ENCODE results near the gene OPRD1.
"Not testable (repeated sequence)": the region's sequence is repeated elsewhere in the genome, so short reads cannot be mapped to it uniquely, and the experiment has no call there.

OPRD1 gene

DNA sequence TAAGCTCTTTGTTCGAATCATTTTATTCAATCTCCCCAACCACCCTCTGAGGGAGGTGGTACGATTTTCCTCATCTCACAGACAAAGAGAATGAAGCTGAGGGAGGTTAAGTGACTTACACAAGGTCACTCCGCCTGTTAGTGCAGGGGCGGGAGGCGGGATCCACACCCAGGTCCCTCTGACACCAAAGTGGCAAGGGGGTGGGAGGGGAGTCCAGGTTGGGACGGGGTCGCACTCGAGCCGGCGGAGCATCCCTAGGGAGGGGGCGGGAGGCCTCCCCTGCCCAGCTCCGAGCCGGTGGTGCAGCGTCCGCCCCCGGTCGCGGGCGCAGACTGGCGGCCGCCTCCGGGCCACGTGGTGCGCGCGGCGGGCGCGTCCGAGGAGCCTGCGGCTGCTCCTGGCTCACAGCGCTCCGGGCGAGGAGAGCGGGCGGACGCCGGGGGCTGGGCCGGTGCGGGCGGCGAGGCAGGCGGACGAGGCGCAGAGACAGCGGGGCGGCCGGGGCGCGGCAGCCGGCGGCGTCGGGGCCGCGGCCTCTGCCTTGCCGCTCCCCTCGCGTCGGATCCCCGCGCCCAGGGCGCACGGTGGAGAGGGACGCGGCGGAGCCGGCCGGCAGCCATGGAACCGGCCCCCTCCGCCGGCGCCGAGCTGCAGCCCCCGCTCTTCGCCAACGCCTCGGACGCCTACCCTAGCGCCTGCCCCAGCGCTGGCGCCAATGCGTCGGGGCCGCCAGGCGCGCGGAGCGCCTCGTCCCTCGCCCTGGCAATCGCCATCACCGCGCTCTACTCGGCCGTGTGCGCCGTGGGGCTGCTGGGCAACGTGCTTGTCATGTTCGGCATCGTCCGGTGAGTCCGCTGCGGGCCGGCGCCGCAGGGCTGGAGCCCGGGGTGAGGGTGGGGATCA lies at the start of gene OPRD1:
Gene OPRD1 (plus strand): TSS at position 405 of the 903 bp plus-strand sequence. CDS start 214 bp downstream, at position 619.
- DNase-seq (ENCODE audit: low read depth): no peak
- H3K4me3 ChIP-seq (ENCODE audit: low read length): no peak within 1 kb of the TSS
- TF ChIP-seq, protein P1, sequence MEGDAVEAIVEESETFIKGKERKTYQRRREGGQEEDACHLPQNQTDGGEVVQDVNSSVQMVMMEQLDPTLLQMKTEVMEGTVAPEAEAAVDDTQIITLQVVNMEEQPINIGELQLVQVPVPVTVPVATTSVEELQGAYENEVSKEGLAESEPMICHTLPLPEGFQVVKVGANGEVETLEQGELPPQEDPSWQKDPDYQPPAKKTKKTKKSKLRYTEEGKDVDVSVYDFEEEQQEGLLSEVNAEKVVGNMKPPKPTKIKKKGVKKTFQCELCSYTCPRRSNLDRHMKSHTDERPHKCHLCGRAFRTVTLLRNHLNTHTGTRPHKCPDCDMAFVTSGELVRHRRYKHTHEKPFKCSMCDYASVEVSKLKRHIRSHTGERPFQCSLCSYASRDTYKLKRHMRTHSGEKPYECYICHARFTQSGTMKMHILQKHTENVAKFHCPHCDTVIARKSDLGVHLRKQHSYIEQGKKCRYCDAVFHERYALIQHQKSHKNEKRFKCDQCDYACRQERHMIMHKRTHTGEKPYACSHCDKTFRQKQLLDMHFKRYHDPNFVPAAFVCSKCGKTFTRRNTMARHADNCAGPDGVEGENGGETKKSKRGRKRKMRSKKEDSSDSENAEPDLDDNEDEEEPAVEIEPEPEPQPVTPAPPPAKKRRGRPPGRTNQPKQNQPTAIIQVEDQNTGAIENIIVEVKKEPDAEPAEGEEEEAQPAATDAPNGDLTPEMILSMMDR (conservative IDR thresholded peaks at IDR 0.05; ENCODE audit: low read depth, low read length): no peak

DNA sequence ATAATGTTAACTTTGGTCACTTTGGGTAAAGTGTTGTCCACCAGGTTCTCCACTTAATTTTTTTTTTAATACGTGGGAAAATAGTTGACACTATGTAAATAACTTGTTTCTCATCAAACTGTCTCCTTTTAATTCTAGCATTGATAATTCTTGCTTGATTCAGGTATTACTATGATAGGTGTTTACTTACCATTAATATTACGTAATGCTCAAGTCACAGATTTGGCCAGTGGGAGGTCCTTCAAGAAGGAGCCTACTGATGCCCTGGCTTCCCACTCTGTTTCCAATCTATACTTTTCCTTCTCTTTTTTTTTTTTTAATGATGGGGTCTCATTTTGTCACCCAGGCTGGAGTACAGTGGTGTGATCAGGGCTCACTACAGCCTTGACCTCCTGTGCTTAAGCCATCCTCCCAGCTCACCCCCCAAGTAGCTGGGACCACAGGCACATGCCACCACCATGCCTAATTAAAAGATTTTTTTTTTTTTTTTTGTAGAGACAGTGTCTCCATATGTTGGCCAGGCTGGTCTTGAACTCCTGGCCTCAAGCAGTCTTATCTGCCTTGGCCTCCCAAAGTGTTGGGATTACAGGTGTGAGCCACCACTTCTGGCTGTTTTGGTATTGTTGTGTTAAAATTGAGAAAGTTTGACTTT lies 45.3 kb upstream of the OPRD1 start:
- TF ChIP-seq, protein P1 (conservative IDR thresholded peaks at IDR 0.05; ENCODE audit: low read depth, low read length): no peak
- DNase-seq (ENCODE audit: low read depth): no peak
- H3K4me3 ChIP-seq (ENCODE audit: low read length): no peak overlapping the region

DNA sequence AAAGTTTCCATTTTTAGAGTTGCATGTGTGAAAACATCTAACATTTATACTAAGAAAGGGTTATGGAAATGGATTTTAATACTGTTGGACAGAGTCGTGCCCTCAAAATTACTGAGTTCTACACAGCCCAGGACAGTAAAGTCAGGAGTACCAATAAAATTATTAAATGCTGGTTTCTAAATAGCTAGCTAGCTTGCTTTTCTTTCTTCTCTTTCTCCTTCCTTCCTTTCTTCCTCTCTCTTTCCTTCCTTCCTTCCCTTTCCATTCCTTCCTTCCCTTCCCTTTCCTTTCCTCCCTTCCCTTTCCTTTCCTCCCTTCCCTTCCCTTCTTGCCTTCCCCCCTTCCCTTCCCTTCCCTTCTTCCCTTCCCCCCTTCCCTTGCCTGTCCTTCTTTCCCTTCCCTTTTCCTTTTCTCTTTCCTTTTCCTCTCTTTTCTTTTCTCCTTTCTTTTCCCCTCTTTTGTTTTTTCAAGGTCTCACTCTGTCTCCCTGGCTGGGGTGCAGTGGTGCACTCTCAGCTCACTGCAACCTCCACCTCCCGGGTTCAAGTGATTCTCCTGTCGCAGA lies 41.3 kb upstream of the OPRD1 start:
- TF ChIP-seq, protein P1 (conservative IDR thresholded peaks at IDR 0.05; ENCODE audit: low read depth, low read length): no peak
- DNase-seq (ENCODE audit: low read depth): no peak
- no peak overlapping the region for H3K4me3 ChIP-seq (ENCODE audit: low read length)

DNA sequence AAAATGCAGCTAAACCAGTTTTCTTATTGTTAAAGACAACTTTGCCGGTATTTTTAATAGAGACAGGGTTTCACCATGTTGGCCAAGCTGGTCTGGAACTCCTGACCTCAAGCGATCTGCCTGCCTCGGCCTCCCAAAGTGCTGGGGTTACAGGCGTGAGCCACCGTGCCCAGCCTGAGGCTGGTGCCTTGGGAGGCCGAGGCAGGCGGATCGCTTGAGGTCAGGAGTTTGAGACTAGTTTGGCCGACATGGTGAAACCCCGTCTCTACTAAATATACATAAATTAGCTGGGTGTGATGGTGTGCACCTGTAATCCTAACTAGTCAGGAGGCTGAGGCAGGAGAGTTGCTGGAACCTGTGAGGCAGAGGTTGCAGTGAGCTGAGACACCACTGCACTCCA lies 40.0 kb upstream of the OPRD1 start:
- H3K4me3 ChIP-seq (ENCODE audit: low read length); DNase-seq (ENCODE audit: low read depth): not testable (repeated sequence)

DNA sequence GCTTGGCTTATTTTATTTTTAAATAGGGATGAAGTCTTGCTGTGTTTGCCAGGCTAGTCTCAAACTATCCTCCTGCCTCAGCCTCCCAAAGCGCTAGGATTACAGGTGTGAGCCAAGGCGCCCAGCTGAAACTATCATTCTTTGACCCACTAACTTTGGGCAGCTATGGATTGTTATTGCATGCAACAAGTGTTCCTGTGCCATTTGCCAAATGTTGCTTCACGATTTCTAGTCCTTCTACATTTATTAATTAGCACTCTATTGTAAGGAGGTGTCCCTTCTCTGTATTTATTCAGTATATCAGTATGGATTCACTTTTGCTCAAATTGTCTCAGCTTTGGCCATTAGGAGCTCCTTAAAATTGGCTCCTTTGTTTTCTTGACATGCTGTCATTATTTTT lies 38.9 kb upstream of the OPRD1 start:
- TF ChIP-seq, protein P1 (conservative IDR thresholded peaks at IDR 0.05; ENCODE audit: low read depth, low read length): no peak
- DNase-seq (ENCODE audit: low read depth): no peak
- H3K4me3 ChIP-seq (ENCODE audit: low read length): no peak overlapping the region

DNA sequence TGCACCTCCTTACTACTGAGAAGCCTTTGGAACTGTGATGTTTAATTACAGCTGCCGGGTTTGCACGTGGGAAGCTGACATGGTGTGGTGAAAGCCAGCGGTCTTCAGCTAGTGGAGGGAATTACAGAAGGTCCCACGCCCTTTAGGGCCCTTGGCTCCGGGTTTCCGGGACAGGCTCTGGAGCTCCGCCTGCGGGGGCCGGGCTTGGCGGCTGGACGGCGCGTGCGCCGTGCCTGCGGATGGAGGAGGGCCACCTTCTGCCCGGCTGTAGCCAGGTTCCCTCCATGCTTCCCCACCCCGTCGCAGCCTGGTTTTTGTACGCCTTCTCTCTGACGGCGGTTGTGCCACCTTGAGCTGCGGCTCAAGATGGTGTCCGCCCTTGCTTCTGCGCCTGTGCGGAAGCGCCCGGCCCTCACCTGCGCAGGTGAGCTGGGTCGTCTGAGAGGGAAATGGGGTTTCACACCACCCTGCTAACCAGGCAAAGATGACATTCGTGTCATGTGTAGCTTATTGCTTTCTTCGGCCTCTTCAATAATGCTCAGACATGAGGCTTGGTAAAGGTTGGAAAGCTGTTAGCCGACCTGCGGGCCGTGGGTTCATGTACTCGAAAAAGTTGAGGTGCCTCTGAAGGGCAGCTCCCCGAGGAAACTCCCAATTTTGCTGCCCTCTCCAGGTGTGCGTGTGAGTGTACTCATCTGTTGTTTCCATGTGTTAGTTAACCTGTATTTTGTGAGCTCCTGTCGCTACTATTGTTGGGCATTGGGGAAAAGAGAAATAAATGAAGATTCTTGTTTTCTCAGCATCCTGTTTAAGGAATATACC lies 36.6 kb upstream of the OPRD1 start:
- peak overlapping the region; percentile 51 for H3K4me3 ChIP-seq (ENCODE audit: low read length)
- TF ChIP-seq, protein P1 (conservative IDR thresholded peaks at IDR 0.05; ENCODE audit: low read depth, low read length): no peak
- DNase-seq (ENCODE audit: low read depth): peak; percentile 18

DNA sequence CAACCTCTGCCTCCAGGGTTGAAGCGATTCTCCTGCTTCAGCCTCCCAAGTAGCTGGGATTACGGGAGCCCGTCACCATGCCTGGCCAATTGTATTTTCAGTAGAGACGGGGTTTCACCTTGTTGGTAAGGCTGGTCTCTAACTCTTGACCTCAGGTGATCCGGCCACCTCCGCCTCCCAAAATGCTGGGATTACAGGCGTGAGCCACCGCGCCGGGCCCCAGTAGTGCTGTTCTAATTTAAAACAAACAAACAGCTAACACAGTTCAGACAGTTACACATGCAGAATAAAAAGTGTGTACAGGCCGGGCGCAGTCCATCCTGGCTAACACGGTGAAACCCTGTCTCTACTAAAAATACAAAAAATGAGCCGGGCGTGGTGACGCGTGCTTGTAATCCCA lies 35.6 kb upstream of the OPRD1 start:
- DNase-seq (ENCODE audit: low read depth): no peak
- H3K4me3 ChIP-seq (ENCODE audit: low read length): no peak overlapping the region
- TF ChIP-seq, protein P1 (conservative IDR thresholded peaks at IDR 0.05; ENCODE audit: low read depth, low read length): no peak

All from retinal pigment epithelial cell (primary cell).